Neural crest cell (in vitro differentiated cells): ENCODE data around the gene CASP10. TPM values are rescaled to one million over a fixed set of nuclear protein-coding genes. Genes with fewer than 3 reads are reported as not detected.

ENCODE experiments used
- DNase-seq: peaks from one replicate; pipeline ENCODE4 v3.0.0; 2021; ENCODE audit warnings: low read depth, mixed read lengths, low spot score
- H3K27ac Mint-ChIP-seq: one replicate; pipeline ENCODE4 v1.8.0; 2021; ENCODE audit warnings: mild to moderate bottlenecking, mixed read lengths; ENCODE audit not compliant: unreplicated experiment
- H3K27me3 Mint-ChIP-seq: 2 replicates; pipeline ENCODE4 v1.8.0; 2021; ENCODE audit warnings: low read depth, mild to moderate bottlenecking, mixed read lengths
- H3K36me3 Mint-ChIP-seq: 2 replicates; pipeline ENCODE4 v1.8.0; 2021; ENCODE audit warnings: low read depth, mild to moderate bottlenecking, mixed read lengths
- H3K4me1 Mint-ChIP-seq: 2 replicates; pipeline ENCODE4 v1.8.0; 2021; ENCODE audit warnings: mixed read lengths
- H3K4me3 Mint-ChIP-seq: one replicate; pipeline ENCODE4 v1.8.0; 2021; ENCODE audit warnings: mild to moderate bottlenecking, mixed read lengths
- H3K9me3 Mint-ChIP-seq: 2 replicates; pipeline ENCODE4 v1.8.0; 2021; ENCODE audit warnings: mixed read lengths
- total RNA-seq: library from RNA; stranded (reverse); gene quantifications from 2 replicates; pipeline ENCODE4 v1.2.1, GENCODE V29; 2021
- TF ChIP-seq, protein P1 (sequence below): fragments of 200-600 bp; sonication (generic); conservative IDR thresholded peaks from 2 replicates; pipeline ENCODE4 v1.5.0; 2021; ENCODE audit warnings: antibody characterized with exemption, mild to moderate bottlenecking

Gene CASP10
- total RNA-seq, 1 donor from 2014 or later: not detected

DNA sequence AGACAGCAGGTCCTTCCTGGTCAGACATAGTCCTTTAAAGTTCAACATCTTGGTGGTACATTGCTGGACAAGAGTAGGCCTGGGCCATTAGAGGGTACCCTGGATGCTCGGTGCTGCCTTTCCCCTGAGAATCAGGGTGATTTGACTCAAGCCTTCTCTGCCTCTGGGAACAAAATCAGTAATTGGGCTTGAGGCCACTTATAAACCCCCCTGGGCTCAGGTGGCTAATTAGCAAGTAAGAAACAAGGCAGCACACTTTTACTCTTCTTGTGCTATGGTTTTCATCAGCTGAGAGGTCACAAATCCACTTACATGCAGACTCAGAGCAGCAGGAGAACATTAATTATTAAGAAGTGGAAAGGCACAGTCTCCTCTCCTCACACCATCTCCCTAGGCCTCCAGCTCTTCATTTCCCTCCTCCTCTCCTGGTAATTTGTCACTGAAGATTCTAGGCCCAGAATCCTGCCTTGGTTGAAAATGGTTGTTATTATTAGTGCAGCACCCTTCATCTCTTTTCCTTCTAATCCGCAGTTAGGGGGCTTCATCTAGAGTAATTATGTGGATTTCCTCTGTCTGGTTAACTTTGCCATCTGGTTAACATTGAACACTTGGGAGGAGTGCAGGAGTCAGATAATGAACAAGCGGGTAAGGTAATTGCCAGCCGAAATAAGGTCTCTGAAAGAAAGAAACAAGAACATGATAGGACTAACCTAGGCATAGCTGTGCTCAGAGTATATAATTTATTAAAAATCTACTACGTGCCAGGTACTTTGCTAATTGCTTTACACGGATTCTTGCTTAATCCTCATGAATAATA lies 29.7 kb upstream of the CASP10 start:
- H3K27me3 Mint-ChIP-seq: no peaks in the 10 kb centered on the region
- peaks cover 20% of the 10 kb centered on the region for H3K4me1 Mint-ChIP-seq
- no peak overlapping the region for H3K27ac Mint-ChIP-seq
- H3K36me3 Mint-ChIP-seq: peaks cover 4% of the 10 kb centered on the region
- H3K4me3 Mint-ChIP-seq: no peak overlapping the region
- H3K9me3 Mint-ChIP-seq: no peaks in the 10 kb centered on the region
- no peak for DNase-seq
- TF ChIP-seq, protein P1, sequence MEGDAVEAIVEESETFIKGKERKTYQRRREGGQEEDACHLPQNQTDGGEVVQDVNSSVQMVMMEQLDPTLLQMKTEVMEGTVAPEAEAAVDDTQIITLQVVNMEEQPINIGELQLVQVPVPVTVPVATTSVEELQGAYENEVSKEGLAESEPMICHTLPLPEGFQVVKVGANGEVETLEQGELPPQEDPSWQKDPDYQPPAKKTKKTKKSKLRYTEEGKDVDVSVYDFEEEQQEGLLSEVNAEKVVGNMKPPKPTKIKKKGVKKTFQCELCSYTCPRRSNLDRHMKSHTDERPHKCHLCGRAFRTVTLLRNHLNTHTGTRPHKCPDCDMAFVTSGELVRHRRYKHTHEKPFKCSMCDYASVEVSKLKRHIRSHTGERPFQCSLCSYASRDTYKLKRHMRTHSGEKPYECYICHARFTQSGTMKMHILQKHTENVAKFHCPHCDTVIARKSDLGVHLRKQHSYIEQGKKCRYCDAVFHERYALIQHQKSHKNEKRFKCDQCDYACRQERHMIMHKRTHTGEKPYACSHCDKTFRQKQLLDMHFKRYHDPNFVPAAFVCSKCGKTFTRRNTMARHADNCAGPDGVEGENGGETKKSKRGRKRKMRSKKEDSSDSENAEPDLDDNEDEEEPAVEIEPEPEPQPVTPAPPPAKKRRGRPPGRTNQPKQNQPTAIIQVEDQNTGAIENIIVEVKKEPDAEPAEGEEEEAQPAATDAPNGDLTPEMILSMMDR: no peak

GRCh38 chr2:201154615-201155399 lies 28.1 kb upstream of the CASP10 start:
- DNase-seq: no peak
- peaks cover 4% of the 10 kb centered on the region for H3K36me3 Mint-ChIP-seq
- H3K4me3 Mint-ChIP-seq: no peak overlapping the region
- TF ChIP-seq, protein P1: no peak
- no peaks in the 10 kb centered on the region for H3K27me3 Mint-ChIP-seq
- H3K9me3 Mint-ChIP-seq: no peaks in the 10 kb centered on the region
- peaks cover 14% of the 10 kb centered on the region for H3K4me1 Mint-ChIP-seq
- no peak overlapping the region for H3K27ac Mint-ChIP-seq

DNA sequence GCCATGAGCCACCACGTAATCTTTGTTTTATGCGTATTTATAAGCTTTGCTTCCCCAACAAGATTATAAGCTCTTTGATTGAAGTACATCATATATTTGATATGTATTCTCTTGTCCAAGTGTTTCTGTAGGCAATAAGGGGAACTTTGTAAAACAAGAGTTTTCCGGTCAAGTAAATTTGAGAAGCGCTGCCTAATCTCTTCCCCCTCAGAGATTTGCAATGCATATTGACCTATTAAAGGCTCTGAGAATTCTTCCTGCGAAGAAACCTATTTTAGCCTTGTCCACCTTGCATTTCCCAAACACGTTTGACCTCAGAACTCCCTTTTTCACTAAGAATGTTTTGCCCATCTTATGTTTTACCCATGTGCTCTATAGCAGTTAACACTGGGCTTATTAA lies 26.9 kb upstream of the CASP10 start:
- Mint-ChIP-seq H3K27ac (no peak overlapping the region), H3K4me1 (peaks cover 9% of the 10 kb centered on the region), H3K4me3 (no peak overlapping the region), H3K36me3 (no peaks in the 10 kb centered on the region), H3K27me3 (no peaks in the 10 kb centered on the region), H3K9me3 (no peaks in the 10 kb centered on the region)
- TF ChIP-seq, protein P1: no peak
- no peak for DNase-seq

GRCh38 chr2:201156640-201157039 lies 26.3 kb upstream of the CASP10 start:
- no peaks in the 10 kb centered on the region for H3K36me3 Mint-ChIP-seq
- DNase-seq: no peak

GRCh38 chr2:201157694-201158093 lies 25.2 kb upstream of the CASP10 start:
- TF ChIP-seq, protein P1: no peak
- Mint-ChIP-seq H3K9me3 (no peaks in the 10 kb centered on the region), H3K27ac (peak overlapping the region; percentile 93), H3K4me3 (no peak overlapping the region), H3K27me3 (no peaks in the 10 kb centered on the region), H3K4me1 (peaks cover 9% of the 10 kb centered on the region), H3K36me3 (no peaks in the 10 kb centered on the region)
- no peak for DNase-seq

More at GRCh38 chr2:201156640-201157039, 26.3 kb upstream of the CASP10 start:
- no peak overlapping the region for H3K27ac Mint-ChIP-seq
- TF ChIP-seq, protein P1: no peak
- H3K27me3 Mint-ChIP-seq: no peaks in the 10 kb centered on the region
- peaks cover 9% of the 10 kb centered on the region for H3K4me1 Mint-ChIP-seq
- H3K4me3 Mint-ChIP-seq: no peak overlapping the region
- H3K9me3 Mint-ChIP-seq: no peaks in the 10 kb centered on the region
